HG03457 (cell line): Measurements from ENCODE around the gene PRICKLE2.

Source experiments
- ATAC-seq: cut with Tn5 transposase; IDR thresholded peaks from one replicate; pipeline ENCODE4 v1.9.1; 2021; ENCODE audit warnings: moderate number of reproducible peaks; ENCODE audit not compliant: unreplicated experiment

PRICKLE2 gene

DNA sequence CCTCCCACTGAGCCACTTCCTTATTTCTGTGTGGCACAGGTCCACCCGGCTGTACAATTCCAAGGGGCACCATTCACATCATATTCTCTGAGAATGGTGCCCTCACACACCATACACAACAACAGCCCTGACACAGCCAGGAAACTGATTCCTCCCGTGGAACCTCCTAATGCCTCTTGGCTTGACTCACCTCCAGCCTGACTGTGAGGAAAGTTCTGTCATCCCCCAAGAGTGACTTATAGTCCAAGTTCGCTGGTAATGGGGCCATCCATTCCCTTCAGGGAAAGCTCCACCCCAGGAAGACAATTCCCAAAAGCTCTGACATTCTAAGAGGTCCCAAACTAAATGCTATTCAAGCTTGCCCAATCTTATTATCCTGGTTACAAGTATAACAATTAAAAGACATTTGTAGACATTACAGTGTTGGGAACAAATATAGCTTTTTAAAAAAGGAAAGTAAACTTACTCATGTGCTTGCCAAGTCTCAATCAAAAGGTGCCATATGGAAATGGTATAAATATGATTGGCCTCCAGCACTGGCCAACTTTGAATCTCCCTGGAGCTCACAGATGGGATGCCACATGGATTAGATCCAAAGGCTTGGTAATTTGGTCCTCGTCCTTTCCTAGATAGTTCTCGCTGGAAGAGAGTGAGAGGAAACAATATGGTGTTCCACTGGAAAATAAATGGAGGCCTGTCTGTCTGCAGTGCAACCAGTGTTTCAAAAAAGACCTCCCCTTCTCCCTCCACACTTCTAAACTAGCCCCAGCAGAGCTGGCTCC is 145.7 kb downstream of the PRICKLE2 start:
- no peak for ATAC-seq

DNA sequence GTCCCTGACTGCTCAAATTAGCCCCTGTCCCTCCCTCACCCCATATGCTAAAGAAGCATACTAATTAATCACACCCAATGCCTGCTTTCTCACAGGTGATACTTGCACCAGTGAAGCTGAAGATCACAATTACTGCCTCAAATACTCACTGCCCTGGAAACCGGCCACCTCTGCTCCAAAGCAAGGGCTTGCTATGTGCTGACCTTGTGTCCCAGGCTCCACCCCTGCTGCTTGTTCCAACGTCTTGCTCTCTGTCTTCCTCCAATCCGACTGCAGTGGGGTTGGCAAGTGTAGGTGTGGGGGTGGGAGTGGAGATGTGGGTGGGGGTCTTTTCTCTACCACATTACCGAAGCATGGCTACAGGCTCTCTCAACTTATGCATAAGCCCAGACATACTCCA is 146.3 kb downstream of the PRICKLE2 start:
- ATAC-seq, result no peak

DNA sequence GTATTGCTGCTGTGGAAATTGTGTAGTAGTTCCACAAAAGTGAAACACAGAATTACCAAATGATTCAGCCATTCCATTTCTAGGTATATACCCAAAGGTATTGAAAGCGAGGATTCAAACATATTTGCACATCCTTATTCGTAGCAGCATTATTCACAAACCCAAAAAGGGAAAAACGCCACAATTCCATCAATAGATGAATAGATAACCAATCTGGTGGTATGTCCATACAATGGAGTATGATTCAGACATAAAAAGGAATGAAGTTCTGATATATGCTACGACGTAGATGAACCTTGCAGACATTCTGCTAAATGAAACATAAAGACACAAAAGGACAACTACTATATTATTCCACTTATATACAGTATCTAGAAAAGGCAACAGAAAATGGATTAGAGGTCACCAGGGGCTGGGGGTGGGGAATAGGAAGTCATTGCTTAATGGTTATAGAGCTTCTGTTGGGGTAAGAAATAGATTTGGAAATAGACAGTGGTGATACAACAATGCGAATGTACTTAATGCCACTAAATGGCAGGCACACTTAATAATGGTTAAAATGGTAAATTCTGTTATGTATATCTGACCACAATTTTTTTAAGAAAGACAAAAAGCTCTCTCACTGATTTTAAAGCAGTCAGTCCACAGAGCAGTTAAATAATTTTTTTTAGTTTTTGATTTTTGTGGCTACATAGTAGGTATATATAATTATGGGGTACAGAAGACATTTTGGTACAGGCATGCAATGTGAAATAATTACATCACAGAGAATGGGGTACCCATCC is 150.2 kb downstream of the PRICKLE2 start:
- no peak for ATAC-seq

DNA sequence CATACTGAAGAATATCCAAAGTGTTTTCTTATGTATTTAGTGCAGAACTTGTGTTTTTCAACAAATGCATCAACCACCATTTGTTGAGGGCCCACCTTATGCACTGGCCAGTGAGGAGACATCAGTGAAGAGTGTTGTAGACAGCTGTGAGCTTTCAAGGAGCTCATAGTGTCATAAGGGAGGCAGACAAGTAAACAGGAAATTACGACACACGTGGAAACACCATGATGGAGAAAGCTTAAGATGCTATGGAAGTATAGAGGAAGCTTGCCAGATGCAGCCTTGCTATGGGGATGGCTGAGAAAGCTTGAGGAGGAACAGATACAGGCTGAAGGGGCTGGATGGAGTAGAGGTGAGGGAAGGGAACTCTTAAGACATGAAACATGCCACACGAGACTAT is 151.2 kb downstream of the PRICKLE2 start:
- no peak for ATAC-seq

GRCh38 chr3:64073158-64073761 is 152.0 kb downstream of the PRICKLE2 start:
- no peak for ATAC-seq

DNA sequence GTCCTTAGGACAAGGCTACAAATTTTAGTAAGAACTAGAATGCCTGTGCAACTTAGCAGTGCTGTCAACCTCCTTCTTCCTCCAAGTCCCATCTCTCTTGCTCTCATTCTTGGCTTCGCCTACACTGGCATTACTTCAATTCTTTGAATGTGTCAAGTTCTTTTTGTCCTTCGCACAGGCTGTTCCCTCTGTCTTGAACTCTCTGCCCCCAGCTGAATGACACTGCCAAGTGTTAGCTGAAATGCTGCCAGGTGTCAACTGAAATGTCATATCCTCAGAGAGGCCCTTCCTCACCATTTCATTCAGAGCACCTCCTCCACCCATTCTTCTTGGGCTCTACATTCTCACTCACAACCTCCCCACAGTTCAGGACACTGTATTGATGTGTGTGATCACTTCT is 153.1 kb downstream of the PRICKLE2 start:
- ATAC-seq, result no peak

GRCh38 chr3:64070704-64071103 is 154.6 kb downstream of the PRICKLE2 start:
- no peak for ATAC-seq

DNA sequence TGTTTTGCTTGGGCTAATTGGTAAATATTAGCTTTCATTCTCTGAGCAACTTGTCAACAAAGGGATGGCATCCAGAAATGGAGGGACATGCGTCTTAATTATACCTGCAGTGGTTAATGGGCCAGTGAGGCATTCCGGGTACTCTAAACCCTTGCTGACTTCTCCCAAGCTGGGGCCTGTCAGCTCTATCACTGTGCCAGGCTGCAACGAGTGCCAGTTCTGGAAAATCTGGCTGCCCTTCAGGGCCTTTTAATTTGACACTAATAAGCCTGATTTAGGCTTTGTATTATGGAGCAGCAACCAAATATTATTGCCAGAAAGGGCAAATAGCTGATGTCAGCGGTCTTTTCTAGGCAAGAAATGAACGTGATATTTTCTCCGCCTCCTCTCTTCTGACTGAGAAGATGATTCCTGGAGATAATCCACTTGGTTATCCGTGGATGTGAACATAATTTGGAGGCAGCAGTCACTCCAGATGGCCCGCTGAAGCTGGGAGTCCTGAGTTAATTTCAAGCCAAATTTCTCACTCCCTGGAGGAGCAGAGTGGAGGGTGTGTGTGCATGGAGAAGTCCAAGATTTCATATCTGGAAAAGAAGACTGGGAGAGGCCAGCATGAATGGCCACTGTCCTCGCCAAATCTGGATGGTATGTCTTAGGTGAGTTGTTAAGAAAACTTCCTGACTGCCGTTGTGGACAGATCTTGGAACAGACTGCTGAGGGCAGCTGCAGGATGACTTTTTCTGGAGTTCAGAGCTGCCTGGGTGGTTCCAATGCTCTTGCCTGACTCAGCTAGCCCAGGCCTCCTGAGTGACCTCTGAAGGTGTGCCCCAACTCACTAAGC is 157.5 kb downstream of the PRICKLE2 start:
- ATAC-seq, result no peak

- no peak for ATAC-seq
These were observed 160.5 kb downstream of the PRICKLE2 start for GRCh38 chr3:64064804-64065203.

DNA sequence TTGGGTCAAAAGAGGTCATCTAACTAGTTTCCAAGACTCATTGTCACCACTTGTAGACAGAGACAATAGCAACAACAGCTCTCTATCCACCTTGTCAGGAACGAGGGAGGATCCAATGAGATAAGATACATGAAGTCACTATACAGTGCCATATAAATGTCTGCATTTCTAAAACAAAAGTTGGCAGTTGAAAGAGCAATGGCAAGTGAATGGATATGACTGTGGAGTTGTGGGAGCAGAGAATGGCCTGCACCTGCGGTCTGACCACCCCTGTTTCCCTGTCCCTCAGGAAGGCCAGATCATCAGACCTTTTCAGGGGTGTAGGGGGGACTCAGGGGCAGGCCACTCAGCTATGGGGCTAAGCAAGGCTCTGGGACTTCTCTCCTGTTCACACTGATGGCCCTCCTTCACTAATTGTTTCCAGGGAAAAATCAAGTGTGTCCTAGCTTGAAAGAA is 161.3 kb downstream of the PRICKLE2 start:
- no peak for ATAC-seq

GRCh38 chr3:64063207-64063982 is 161.9 kb downstream of the PRICKLE2 start:
- ATAC-seq, result no peak

- no peak for ATAC-seq
These were observed 163.6 kb downstream of the PRICKLE2 start for GRCh38 chr3:64061628-64062027.

DNA sequence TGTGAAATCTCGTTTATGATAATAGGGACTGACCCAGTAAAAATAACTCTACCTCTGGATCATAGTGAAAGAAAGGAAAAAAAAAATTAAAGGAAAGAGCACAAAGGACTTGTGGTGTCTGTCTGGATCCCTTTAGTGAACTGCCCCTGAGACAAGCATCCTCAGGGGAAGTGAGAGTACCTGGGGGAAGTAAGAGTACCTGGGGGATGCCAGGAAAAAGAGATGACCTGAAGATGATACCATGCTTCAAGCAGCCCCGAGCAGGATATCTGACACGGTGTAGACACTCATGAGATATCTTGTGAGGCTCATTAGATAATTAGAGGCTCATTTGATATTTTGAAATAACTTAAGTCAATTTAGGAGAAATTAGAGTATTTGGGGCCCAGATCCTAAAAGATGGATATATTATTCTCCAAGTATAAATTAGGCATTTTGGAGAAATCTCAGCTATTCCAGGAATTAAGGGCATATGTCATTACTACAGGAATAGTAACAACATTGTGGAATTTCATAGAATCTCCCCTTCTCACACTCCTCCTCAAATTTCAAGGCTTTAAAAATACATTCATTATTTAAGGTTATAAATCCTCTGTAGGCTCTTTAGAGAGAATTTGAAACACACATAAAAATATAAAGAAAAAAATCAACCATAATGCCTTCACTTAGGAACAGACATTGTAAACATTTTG is 165.6 kb downstream of the PRICKLE2 start:
- no peak for ATAC-seq

- ATAC-seq, result no peak
These were observed 166.7 kb downstream of the PRICKLE2 start for GRCh38 chr3:64058566-64058965.

DNA sequence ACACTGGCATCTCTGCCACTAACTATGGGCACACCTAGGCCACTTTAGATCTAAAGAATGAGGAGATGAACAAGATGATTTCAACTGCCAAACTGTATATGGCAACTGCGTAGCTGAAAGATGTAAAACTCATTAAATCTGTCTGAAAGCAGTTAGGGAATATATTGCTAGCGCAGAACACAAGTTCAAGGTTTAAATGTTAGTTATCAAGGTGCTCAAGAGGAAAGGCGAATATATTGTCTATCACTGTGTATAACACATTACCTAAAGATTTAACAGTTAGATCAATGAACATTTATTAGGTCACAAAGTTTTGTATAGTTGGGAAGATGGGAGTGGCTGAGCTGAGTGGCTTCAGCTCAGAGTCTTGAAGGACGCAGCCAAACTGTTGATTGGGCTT is 168.0 kb downstream of the PRICKLE2 start:
- ATAC-seq, result no peak

DNA sequence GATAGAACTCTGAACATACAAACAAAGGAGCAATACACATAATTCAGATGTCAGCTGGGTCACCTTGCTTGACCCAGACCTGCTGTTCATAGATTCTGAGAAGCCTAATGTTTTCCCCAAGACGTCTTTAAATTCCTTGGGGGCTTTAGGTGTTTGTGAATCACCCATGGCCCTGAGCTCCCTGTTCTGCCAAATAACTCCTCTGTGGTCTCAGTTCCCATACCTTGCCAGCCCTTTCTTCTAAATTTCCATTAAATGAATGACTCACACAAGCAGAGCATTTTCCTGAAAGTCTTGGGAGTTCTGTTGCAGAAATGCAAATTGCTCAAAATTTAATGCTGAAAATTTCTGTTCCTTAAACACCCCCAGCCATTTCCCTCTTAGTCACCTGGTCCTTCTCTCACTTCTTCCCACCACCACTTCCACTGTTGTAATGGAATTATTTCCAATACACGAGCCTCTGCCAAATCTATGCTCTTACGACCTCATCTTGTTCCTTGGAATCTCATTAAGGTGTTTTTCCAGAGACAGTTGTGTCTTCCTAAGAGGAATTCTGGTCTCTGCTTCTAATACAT is 168.6 kb downstream of the PRICKLE2 start:
- no peak for ATAC-seq

DNA sequence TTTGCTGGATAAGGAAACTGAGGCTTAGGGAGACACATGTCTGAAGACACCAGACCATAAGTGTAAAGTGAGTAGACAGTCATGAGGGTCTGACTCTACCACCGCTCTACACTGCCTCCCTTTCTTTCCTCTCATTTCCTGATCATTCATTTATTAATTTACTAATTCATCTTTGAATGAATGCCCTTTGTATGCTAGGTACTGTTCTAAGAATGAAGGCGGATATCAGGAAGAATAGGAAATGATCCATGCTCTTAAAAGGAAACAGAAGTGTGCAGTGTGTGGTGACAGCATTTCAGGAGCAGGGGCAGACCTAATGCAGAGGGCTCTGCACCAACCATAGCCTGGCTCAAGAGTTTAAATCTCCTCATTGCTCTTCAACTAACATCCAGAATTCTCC is 170.2 kb downstream of the PRICKLE2 start:
- no peak for ATAC-seq

GRCh38 chr3:64054488-64054887 is 170.8 kb downstream of the PRICKLE2 start:
- ATAC-seq, result no peak

- no peak for ATAC-seq
These were observed 171.7 kb downstream of the PRICKLE2 start for GRCh38 chr3:64053581-64053980.
